Measurements from ENCODE around the gene SHE.
A peak's percentile ranks its signal among the peaks of the same experiment; 100 is the strongest.

SHE gene

DNA sequence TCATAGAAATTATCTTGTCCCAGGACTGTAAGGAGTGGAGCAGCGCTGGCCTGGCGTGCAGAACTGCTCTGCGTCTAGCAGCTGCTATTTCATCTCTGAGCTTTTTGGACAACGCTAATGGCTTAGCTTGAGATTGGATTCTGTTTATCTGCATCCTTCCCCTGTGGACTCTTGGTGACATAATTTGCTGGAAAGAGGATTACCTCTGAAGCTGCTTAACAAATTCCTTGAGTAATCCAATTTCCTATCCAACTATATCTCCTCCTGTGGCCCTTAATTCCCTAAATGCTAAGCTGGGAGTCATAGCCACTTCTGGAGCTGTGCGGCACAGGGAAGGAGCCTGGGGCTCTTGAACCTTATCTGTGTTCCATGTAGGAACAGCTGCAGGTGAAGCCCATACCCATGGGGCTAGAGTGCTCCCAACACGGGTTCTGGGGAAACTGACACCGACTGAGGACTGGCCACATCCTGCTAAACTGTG lies 53.8 kb downstream of the SHE start:
- no peak for DNase-seq (ENCODE audit: low read depth in 2 of 2, low spot score in 1 of 2)

DNA sequence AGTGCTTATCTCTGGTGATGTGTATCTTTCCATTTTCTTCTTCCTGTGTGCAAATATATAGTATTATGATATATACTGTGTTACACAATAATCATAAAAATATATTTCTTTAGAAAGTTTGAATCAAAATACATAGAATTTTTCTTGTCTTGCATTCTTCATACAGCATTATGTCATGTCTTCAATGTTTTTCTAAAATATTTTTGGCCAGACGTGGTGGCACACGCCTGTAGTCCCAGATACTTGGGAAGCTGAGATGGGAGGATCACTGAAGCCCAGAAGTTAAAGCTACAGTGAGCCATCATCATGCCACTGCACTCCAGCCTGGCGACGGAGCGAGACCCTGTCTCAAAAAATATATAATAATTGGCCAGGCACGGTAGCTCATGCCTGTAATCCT lies 55.4 kb downstream of the SHE start:
- DNase-seq (ENCODE audit: low read depth in 2 of 2, low spot score in 1 of 2) = no peak

DNA sequence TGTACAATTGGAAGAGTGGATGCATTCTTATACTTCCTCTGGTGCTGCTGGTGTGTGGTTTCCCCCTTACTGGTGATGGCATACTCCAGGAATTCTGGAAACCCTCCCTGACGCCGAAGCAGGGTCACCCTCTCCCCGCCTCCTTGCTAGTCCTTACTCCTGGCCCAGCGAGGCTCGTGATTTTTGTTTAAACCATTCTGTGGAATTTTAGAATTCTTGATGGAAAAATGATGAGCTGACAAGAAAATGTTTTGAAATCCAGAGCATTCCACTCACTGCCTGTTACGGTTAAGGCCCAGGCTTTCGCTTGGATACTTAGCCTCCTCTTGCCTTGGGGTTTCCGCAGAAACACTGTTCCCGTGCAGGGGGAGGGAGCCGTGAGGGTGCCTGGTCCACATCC lies 55.9 kb downstream of the SHE start:
- no peak for DNase-seq (ENCODE audit: low read depth in 2 of 2, low spot score in 1 of 2)

DNA sequence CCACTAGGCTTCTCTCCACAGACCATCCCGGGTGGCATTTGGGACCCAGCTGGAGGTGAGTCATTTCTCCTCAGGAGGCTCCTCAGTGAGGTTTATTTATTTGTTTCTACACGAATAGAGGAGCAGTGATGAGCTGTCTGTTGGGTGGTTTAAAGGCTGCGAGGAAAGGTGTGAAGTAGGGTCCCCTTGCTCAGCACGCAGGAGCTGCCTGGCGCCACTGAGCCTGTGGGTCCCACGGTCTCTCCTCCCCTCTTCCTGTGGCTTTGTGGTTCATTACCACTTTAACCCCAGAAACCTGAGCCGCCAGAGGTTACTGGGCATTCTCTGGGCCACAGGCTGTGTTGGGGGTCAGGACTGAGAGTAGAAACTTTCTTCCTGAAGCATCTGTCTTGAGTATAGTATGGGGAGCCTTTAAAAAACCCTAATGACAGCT lies 57.2 kb downstream of the SHE start:
- DNase-seq (ENCODE audit: low read depth in 2 of 2, low spot score in 1 of 2) = no peak

DNA sequence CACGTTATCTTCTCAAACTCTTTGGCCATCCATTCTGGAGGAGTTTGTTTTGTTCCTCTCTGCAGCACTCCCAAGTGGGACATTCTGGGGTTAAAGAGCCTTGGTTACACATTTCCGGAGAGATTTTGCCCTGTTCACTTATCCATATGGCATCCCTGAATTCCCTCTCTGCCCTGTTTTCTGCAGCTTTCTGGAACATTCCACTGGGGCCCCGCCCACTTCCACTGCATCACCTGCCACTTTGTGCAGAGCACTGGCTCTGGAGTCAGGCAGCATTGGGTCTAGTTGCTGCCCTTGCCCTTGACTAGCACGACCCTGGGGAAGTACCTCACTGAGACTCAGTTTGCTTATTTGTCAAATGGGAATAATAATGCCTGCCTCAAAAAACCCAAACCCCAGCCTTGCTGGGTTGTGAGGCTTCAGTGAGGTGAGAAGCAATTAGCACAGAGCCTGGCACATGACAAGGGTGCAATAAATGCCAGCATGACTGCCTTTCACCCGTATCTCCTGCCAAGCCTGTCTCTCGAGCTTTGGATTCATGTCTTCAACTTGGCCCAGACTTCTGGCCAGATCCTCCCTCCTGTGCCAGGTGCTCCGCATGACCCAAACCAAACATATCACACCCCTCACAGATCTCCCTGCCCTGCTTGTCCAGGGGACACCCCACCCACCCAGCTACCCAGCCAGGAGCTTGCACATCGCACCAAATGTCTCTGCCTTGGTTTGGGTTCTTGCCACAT lies 58.8 kb downstream of the SHE start:
- no peak for DNase-seq (ENCODE audit: low read depth in 2 of 2, low spot score in 1 of 2)

DNA sequence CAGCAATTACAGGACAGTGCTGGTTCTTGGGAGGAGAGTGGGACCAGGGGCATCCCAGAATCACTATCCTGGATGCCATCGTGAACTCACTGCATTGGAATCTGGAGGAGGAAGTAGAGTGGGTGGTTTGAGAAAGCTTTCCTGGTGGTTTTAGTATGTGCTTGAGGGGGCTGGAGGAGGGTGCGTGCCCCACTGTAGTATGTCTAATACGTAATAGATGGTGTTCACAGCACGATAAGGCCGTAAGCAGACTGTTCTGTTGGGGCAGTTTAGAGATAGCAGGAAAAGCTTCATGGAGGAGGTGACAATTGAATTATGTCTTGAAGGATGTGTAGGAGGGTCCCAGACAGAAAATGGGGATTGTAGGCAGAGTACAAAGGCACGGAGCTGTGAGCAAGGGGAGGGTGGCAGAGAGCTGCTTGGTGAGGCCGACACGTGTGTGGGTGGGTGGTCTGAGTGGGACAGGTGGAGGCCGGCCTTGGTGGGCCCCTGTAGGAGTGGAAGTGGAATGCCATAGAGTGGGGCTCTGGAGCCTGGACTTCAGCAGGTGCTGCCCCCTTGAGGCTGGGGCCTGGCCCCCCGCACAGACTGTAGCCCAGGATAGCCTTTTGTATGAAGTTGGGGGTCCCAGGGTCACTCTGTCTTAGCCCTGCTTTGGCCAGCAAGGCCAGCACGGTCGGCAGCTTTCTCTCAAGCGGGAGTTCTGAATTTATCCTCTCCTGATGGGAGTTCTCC lies 60.0 kb downstream of the SHE start:
- no peak for DNase-seq (ENCODE audit: low read depth in 2 of 2, low spot score in 1 of 2)

DNA sequence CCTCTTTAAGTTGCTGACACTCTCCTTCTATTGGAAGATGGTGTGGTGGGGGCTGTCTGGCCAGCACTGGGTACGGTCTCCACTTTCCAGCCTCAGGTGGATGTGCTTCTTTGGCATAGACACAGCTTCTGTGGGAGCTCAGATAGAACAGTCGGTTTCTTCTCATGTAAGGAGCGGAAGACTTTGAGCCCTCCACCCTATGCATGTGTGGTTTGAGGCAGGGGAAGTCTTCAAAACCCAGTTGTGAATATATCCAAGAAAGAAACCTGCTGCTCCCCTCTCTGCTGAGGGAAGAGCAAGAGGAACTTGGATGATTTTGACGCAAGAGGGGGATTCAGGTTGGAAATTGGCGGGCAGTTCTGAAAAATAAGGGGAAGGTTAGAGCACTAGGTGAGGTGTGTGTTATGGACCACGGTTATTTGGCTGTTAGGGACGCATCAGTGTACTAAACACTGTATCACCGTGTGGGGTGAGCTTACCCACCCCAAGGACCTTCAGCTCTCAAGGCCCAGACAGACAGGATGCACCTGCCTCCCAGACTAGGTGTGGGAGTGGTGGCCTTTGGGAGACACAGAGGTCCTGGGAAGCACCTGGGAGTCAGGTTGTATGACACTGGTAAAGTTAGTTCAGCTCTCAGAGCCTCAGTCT lies 60.8 kb downstream of the SHE start:
- no peak for DNase-seq (ENCODE audit: low read depth in 2 of 2, low spot score in 1 of 2)

DNA sequence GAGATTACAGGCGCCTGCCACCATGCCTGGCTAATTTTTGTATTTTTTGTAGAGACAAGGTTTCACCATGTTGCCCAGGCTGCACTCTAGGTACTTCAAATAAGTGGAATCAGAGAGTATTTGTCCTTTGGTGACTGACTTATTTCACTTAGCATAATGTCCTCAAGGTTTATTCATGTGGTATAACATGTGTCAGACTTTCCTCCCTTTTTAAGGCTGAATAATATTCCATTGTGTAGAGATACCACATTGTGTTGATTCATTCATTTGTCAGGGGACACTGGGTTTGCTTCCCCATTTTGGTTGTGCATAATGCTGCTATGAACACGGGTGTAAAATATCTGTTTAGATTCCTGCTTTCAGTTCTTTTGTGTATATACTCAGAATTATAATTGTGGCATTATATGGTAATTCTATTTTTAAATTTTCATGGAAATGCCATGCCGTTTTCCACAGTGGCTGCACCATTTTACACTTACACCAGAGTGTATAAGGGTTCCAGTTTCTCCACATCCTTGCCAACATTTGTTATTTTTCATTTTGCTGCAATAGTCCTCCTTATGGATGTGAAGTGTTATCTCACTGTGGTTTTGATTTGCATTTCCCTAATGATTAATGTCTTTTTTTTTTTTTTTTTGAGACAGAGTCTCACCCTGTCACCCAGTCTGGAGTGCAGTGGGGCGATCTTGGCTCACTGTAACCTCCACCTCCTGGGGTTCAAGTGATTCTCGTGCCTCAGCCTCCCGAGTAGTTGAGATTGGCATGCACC lies 62.0 kb downstream of the SHE start:
- DNase-seq (ENCODE audit: low read depth in 2 of 2, low spot score in 1 of 2) = no peak

DNA sequence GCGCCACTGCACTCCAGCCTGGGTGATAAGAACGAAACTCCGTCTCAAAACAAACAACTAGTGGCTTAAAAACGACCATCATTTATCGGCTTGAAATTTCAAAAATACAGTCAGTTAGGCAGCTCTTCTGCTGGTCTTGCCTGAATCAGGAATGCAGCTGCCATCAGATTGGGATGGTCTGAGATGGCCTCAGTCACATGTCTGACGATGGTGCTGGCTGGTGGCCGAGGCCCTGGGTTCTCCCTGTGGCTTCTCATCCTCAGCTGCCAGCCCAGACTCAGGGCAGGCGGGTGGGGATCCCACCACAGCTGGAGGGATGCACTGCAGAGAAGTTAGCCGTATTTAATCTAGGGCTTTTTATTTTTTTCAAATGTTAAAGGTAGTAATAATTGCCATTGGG lies 65.8 kb downstream of the SHE start:
- no peak for DNase-seq (ENCODE audit: low read depth in 2 of 2, low spot score in 1 of 2)

DNA sequence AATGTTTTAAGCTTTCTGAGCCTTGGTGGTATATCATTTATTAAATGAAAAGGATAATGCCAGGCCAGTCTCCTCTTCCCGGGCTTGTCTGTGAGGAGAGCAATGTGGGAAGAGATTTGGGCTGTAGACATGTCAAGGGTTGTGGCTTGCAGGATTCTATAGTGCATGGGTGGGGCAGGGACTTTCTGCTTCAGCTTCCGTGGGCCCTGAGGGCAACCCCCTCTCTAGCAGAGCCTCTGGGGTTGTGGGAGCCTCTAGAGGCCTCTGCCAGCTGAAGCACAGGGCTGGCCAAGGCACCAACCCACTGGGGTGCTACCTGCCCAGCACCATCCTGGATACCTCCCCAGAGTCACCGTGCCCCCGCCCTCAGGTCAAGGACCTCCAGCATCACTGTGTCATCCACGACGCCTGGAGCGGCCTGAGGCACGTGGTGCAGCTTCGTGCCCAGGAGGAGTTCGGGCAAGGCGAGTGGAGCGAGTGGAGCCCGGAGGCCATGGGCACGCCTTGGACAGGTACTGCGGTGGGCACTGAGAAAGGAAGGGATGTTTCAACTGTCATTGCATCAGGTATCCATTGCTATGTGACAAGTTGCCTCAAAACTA lies 66.5 kb downstream of the SHE start:
- no peak for DNase-seq (ENCODE audit: low read depth in 2 of 2, low spot score in 1 of 2)

DNA sequence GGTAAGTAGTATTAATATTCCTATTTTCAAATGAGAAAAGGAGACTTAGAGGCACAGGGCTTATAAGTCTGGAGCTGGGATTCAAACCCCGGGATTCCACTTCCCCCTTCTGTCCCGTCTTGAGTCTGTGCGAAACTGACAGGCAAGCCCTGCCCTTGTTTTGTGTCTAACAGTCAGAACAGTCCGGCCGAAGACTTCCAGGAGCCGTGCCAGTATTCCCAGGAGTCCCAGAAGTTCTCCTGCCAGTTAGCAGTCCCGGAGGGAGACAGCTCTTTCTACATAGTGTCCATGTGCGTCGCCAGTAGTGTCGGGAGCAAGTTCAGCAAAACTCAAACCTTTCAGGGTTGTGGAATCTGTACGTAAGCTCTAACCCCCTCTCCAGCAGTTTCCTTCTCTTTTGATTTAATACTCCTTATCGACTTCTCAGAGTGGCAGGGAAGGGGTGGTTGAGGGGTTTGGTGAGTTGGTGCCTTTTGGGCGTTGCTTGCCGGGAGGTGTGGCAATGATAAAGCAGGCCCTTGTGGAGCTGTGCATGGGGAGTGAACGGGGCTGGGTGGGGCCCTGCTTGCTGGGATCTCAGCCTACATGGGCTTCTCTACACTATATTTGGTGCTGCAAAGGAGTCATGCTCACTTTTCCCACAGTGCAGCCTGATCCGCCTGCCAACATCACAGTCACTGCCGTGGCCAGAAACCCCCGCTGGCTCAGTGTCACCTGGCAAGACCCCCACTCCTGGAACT lies 67.7 kb downstream of the SHE start:
- DNase-seq (ENCODE audit: low read depth in 2 of 2, low spot score in 1 of 2) = no peak

DNA sequence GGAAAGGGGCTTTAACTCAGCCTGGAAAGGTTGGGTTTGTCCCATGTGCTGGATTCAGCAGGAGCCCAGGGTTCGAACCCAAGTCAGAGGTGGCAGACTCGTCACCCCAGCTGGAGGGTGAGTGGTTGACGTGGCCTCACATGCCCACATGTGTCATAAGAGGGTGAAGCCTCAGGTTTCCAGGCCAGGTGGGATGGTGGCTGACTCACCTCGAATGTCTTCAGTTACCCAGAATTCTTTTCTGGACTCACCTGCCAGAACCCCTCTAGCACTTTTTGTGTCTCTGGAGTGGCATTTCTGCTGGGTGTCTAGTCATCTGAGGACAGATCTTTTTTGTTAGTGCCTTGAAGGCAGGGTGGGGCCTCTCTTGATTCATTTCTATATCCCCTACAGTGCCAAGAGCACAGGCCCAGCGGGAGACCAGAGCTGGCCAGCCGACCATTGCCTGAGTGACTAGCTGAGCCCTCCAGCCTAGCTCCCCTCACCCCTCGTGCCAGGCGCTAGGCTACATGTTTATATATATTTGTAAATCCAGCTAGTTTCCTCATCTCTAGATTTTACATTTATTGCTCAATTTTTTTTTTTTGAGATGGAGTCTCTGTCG lies 68.9 kb downstream of the SHE start:
- peak; percentile 24 to 40 for DNase-seq (ENCODE audit: low read depth in 2 of 2, low spot score in 1 of 2)

DNA sequence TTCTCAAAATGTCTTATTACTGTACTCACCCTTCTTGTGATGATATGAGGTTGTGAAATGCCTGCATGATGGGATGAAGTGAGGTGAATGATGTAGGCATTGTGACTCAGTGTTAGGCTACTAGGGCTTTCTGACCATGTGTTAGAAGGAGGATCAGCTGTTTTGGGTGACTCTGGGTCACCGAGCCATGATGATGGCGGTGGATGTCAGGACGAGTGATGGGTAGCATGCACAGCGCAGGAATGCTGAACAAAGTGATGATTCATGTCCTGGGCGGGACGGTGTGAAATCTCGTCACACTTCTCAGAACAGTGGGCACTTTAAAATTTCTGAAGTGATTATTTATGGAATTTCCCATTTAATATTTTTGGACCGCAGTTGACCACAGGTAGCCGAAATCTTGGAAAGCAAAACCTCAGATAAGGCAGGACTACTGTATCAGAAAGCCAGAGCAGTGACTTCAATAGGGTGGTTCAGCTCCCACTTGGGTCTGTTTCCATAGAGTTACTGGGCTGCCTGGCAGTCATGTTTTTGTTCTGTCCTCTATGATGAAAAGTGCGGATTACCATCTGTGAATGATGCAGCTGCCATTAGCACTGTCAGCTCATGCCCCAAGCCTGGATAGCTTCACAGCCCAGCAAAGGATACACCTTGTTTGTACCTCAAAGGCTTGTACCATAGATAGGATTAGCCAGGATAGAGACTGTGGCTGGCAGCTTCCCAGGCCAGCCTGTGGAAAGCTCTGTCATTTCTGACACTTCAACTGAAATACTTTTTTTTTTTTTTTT lies 70.4 kb downstream of the SHE start:
- DNase-seq (ENCODE audit: low read depth in 2 of 2, low spot score in 1 of 2) = no peak

DNA sequence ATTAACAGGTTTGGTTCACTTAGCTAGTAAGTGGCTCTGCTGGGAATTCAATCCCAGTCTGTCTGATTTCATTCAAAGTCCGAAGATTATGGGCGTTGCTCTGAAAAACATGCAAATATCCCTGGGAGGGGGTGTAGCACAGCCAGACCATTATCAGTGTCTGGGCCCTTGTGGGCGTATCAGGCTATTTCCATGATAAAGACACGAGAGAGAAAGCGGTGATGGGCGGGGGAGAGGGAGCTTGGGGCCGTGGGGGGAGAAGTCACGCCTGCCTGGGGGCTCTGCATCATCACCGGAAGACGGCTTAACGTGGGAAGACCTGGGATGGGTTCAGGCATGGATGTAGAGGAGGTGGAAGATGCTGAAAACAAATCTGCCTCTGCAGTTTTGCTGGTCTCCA lies 71.3 kb downstream of the SHE start:
- DNase-seq (ENCODE audit: low read depth in 2 of 2, low spot score in 1 of 2) = no peak

DNA sequence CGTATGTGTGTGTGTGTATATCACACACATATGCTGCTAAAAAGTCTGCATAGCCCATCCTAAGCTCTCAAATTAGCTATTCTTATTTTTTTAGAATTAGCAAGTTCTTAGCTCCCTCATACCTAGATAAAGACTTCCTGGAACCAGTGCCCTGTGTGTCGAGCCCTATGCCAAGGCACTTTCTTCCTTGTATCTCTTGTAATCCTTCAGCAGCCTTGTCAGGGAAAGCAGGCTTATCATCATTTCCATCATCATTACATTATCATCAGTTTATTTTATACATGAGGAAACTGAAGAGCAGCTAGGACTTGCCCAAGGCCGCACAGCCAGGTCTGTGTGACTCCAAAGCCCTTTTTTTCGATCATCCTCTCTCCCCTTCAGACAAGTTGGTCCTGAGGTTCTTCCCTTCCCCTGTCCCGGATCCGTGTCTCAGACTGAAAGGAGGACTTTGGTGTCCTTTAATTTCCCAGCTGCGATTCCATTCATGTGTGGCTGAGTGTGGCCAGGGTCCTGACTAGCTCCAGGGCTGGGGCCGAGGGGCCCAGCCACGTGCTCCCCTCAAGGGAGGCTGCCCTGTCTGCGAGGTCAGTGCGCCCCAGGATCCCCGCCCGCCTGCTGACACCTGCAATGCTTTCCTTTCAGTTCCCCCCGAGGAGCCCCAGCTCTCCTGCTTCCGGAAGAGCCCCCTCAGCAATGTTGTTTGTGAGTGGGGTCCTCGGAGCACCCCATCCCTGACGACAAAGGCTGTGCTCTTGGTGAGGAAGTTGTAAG lies 72.2 kb downstream of the SHE start:
- no peak for DNase-seq (ENCODE audit: low read depth in 2 of 2, low spot score in 1 of 2)
